DOHH2 (cell line): ENCODE data around the gene IREB2.

Experiments used
- H3F3A ChIP-seq: fragments of 200-600 bp; sonication (generic), shearing (Covaris generic); 2 replicates; pipeline ENCODE4 v1.6.0; 2016; ENCODE audit warnings: antibody characterized with exemption, mild to moderate bottlenecking; ENCODE audit not compliant: control insufficient read depth, insufficient read depth
- H3K27ac ChIP-seq: fragments of 200-600 bp; sonication (generic); 2 replicates; pipeline ENCODE4 v1.5.1; 2014; ENCODE audit warnings: low read depth, mild to moderate bottlenecking, low read length, moderate library complexity
- H3K27me3 ChIP-seq: fragments of 200-600 bp; sonication (generic); 2 replicates; pipeline ENCODE4 v1.6.1; 2014; ENCODE audit warnings: mild to moderate bottlenecking, low read length, mixed read lengths; ENCODE audit not compliant: control insufficient read depth
- H3K36me3 ChIP-seq: fragments of 200-600 bp; sonication (generic); 2 replicates; pipeline ENCODE4 v1.6.1; 2014; ENCODE audit warnings: mild to moderate bottlenecking, low read length, moderate library complexity, mixed read lengths; ENCODE audit not compliant: control insufficient read depth
- H3K4me1 ChIP-seq: fragments of 200-600 bp; sonication (generic); 2 replicates; pipeline ENCODE4 v1.6.1; 2014; ENCODE audit warnings: mild to moderate bottlenecking, low read length, mixed read lengths; ENCODE audit not compliant: control insufficient read depth
- H3K4me2 ChIP-seq: fragments of 200-600 bp; sonication (generic); 2 replicates; pipeline ENCODE4 v1.6.0; 2014; ENCODE audit warnings: mild to moderate bottlenecking, low read length, moderate library complexity
- H3K4me3 ChIP-seq: fragments of 200-600 bp; sonication (generic); 2 replicates; pipeline ENCODE4 v1.5.1; 2014; ENCODE audit warnings: mild to moderate bottlenecking, low read length, mixed read lengths
- H3K79me2 ChIP-seq: fragments of 200-600 bp; sonication (generic); 2 replicates; pipeline ENCODE4 v1.6.1; 2014; ENCODE audit warnings: mild to moderate bottlenecking, low read length, mixed read lengths; ENCODE audit not compliant: control insufficient read depth
- H3K9me2 ChIP-seq: fragments of 200-600 bp; sonication (generic); replicated peaks from 2 replicates; pipeline ENCODE4 v1.6.1; 2014; ENCODE audit warnings: mild to moderate bottlenecking, low read length, mixed read lengths; ENCODE audit not compliant: control insufficient read depth
- H3K9me3 ChIP-seq: fragments of 200-600 bp; sonication (generic); 2 replicates; pipeline ENCODE4 v1.6.1; 2014; ENCODE audit warnings: antibody characterized with exemption, low read length, mixed read lengths; ENCODE audit not compliant: control insufficient read depth, insufficient read depth
- H4K20me1 ChIP-seq: fragments of 200-600 bp; sonication (generic); 2 replicates; pipeline ENCODE4 v1.6.0; 2014; ENCODE audit warnings: low read depth, mild to moderate bottlenecking, antibody characterized with exemption, low read length, moderate library complexity; ENCODE audit not compliant: control insufficient read depth, insufficient read depth
- CTCF ChIP-seq: fragments of 200-600 bp; sonication (generic); IDR thresholded peaks from one replicate; pipeline ENCODE4 v1.5.1; 2014; ENCODE audit warnings: antibody characterized with exemption, mild to moderate bottlenecking, low read depth, low read length; ENCODE audit not compliant: poor library complexity, severe bottlenecking
- EZH2phosphoT487 ChIP-seq: fragments of 200-600 bp; sonication (generic); IDR thresholded peaks from 2 replicates; pipeline ENCODE4 v1.6.1; 2017; ENCODE audit warnings: borderline replicate concordance, mild to moderate bottlenecking, antibody characterized with exemption, low read length, moderate library complexity, mixed read lengths

The IREB2 gene

GRCh38 chr15:78406016-78406585 is 31.9 kb upstream of the IREB2 start:
- H3K4me2 ChIP-seq, result no peak overlapping the region
- no peaks in the 10 kb centered on the region for H3F3A ChIP-seq
- no peak overlapping the region for H3K4me3 ChIP-seq
- TF ChIP-seq CTCF, result no peak
- H3K4me1 ChIP-seq, result no peaks in the 10 kb centered on the region
- no peaks in the 10 kb centered on the region for H3K9me2 ChIP-seq
- no peaks in the 10 kb centered on the region for H4K20me1 ChIP-seq
- H3K36me3 ChIP-seq, result no peaks in the 10 kb centered on the region
- no peak overlapping the region for H3K27ac ChIP-seq
- no peaks in the 10 kb centered on the region for H3K79me2 ChIP-seq
- H3K27me3 ChIP-seq, result peaks cover 7% of the 10 kb centered on the region
- no peaks in the 10 kb centered on the region for H3K9me3 ChIP-seq

GRCh38 chr15:78407608-78408354 is 30.2 kb upstream of the IREB2 start:
- no peak for TF ChIP-seq EZH2phosphoT487
- no peak for TF ChIP-seq CTCF
- peaks cover 7% of the 10 kb centered on the region for H3K27me3 ChIP-seq
- H4K20me1 ChIP-seq, result no peaks in the 10 kb centered on the region
- no peak overlapping the region for H3K4me2 ChIP-seq
- H3F3A ChIP-seq, result no peaks in the 10 kb centered on the region
- no peaks in the 10 kb centered on the region for H3K79me2 ChIP-seq
- H3K9me3 ChIP-seq, result no peaks in the 10 kb centered on the region
- H3K4me3 ChIP-seq, result no peak overlapping the region
- no peaks in the 10 kb centered on the region for H3K36me3 ChIP-seq
- H3K9me2 ChIP-seq, result no peaks in the 10 kb centered on the region
- no peak overlapping the region for H3K27ac ChIP-seq
- H3K4me1 ChIP-seq, result no peaks in the 10 kb centered on the region

- H3K9me2 ChIP-seq, result no peaks in the 10 kb centered on the region
- H3K36me3 ChIP-seq, result no peaks in the 10 kb centered on the region
- no peaks in the 10 kb centered on the region for H3K79me2 ChIP-seq
- TF ChIP-seq EZH2phosphoT487 (no peak), CTCF (no peak)
- no peaks in the 10 kb centered on the region for H3K9me3 ChIP-seq
- no peak overlapping the region for H3K4me2 ChIP-seq
- H3K4me3 ChIP-seq, result no peak overlapping the region
- H3K27ac ChIP-seq, result no peak overlapping the region
- H3K4me1 ChIP-seq, result no peaks in the 10 kb centered on the region
- H3K27me3 ChIP-seq, result peaks cover 7% of the 10 kb centered on the region
- H4K20me1 ChIP-seq, result no peaks in the 10 kb centered on the region
- H3F3A ChIP-seq, result no peaks in the 10 kb centered on the region
Measured at GRCh38 chr15:78408355-78408640, 29.7 kb upstream of the IREB2 start.
